ENCODE measurements around the gene PDS5B. TPM values are rescaled to one million over a fixed set of nuclear protein-coding genes. Genes with fewer than 3 reads are reported as not detected.
"Not testable (repeated sequence)": the region's sequence is repeated elsewhere in the genome, so short reads cannot be mapped to it uniquely, and the experiment has no call there.

The PDS5B gene
- total and polyA plus RNA-seq, 2 experiments from 2014 or later: 16.6 to 34.0 TPM

- 89% methylated on average over 4 of the region's 4 CpGs for WGBS (ENCODE audit: low lambda C conversion rate, missing lambda C conversion rate)
- Histone ChIP-seq H4K20me1 (ENCODE audit: insufficient read depth, poor library complexity, severe bottlenecking) (no peaks in the 10 kb centered on the region), H3K4me2 (no peak overlapping the region), H3K4me1 (ENCODE audit: insufficient read depth) (no peaks in the 10 kb centered on the region), H3K9me2 (replicated peaks; ENCODE audit: insufficient read depth) (no peaks in the 10 kb centered on the region), H3K27me3 (no peaks in the 10 kb centered on the region), H3K79me2 (peaks cover 26% of the 10 kb centered on the region), H3K27ac (no peak overlapping the region), H2AFZ (no peak overlapping the region), H3K9me3 (ENCODE audit: low read depth) (no peaks in the 10 kb centered on the region), H3K36me3 (replicated peaks; ENCODE audit: insufficient read depth, low read depth) (no peaks in the 10 kb centered on the region), H3K4me3 (no peak overlapping the region)
- peak; percentile 8 for DNase-seq (ENCODE audit: low spot score)
- no peak for TF ChIP-seq EZH2 (IDR thresholded peaks at IDR 0.05; ENCODE audit: borderline replicate concordance)
- TF ChIP-seq EZH2phosphoT487 (IDR thresholded peaks at IDR 0.05; ENCODE audit: low read depth, severe bottlenecking, unreplicated experiment): no peak
- TF ChIP-seq CTCF (IDR thresholded peaks at IDR 0.05; ENCODE audit: poor library complexity): no peak
Observed at GRCh38 chr13:32726374-32727037, 140.3 kb downstream of the PDS5B start.

- 62% methylated on average over 3 of the region's 3 CpGs for WGBS (ENCODE audit: low lambda C conversion rate, missing lambda C conversion rate)
- Histone ChIP-seq H3K27ac (no peak overlapping the region), H3K36me3 (replicated peaks; ENCODE audit: insufficient read depth, low read depth) (no peaks in the 10 kb centered on the region), H2AFZ (no peak overlapping the region), H3K4me3 (no peak overlapping the region), H3K27me3 (no peaks in the 10 kb centered on the region), H3K9me2 (replicated peaks; ENCODE audit: insufficient read depth) (no peaks in the 10 kb centered on the region), H3K79me2 (peaks cover 26% of the 10 kb centered on the region), H3K9me3 (ENCODE audit: low read depth) (no peaks in the 10 kb centered on the region), H4K20me1 (ENCODE audit: insufficient read depth, poor library complexity, severe bottlenecking) (no peaks in the 10 kb centered on the region), H3K4me2 (no peak overlapping the region), H3K4me1 (ENCODE audit: insufficient read depth) (no peaks in the 10 kb centered on the region)
- no peak for DNase-seq (ENCODE audit: low spot score)
- TF ChIP-seq EZH2phosphoT487 (IDR thresholded peaks at IDR 0.05; ENCODE audit: low read depth, severe bottlenecking, unreplicated experiment) (no peak), CTCF (IDR thresholded peaks at IDR 0.05; ENCODE audit: poor library complexity) (no peak), EZH2 (IDR thresholded peaks at IDR 0.05; ENCODE audit: borderline replicate concordance) (no peak)
Observed at GRCh38 chr13:32728327-32728726, 142.1 kb downstream of the PDS5B start.

- H3K9me2 ChIP-seq (replicated peaks; ENCODE audit: insufficient read depth); DNase-seq (ENCODE audit: low spot score); H2AFZ ChIP-seq; H4K20me1 ChIP-seq (ENCODE audit: insufficient read depth, poor library complexity, severe bottlenecking); H3K36me3 ChIP-seq (replicated peaks; ENCODE audit: insufficient read depth, low read depth); H3K4me2 ChIP-seq; H3K4me3 ChIP-seq; H3K4me1 ChIP-seq (ENCODE audit: insufficient read depth); H3K9me3 ChIP-seq (ENCODE audit: low read depth); H3K27ac ChIP-seq; H3K27me3 ChIP-seq: not testable (repeated sequence)
- H3K79me2 ChIP-seq: peaks cover 23% of the 10 kb centered on the region
Observed at GRCh38 chr13:32729097-32729496, 142.8 kb downstream of the PDS5B start.

GRCh38 chr13:32731074-32731473 is 144.8 kb downstream of the PDS5B start:
- no peak overlapping the region for H3K4me3 ChIP-seq
- TF ChIP-seq CTCF (IDR thresholded peaks at IDR 0.05; ENCODE audit: poor library complexity): no peak
- no peak for TF ChIP-seq EZH2phosphoT487 (IDR thresholded peaks at IDR 0.05; ENCODE audit: low read depth, severe bottlenecking, unreplicated experiment)
- no peak for TF ChIP-seq EZH2 (IDR thresholded peaks at IDR 0.05; ENCODE audit: borderline replicate concordance)
- DNase-seq (ENCODE audit: low spot score): no peak
- H4K20me1 ChIP-seq (ENCODE audit: insufficient read depth, poor library complexity, severe bottlenecking): no peaks in the 10 kb centered on the region
- no peaks in the 10 kb centered on the region for H3K36me3 ChIP-seq (replicated peaks; ENCODE audit: insufficient read depth, low read depth)
- no peak overlapping the region for H3K4me2 ChIP-seq
- H3K27me3 ChIP-seq: no peaks in the 10 kb centered on the region
- WGBS (ENCODE audit: low lambda C conversion rate, missing lambda C conversion rate): 90% methylated on average over 3 of the region's 3 CpGs
- no peaks in the 10 kb centered on the region for H3K9me2 ChIP-seq (replicated peaks; ENCODE audit: insufficient read depth)
- no peak overlapping the region for H2AFZ ChIP-seq
- peaks cover 4% of the 10 kb centered on the region for H3K4me1 ChIP-seq (ENCODE audit: insufficient read depth)
- no peaks in the 10 kb centered on the region for H3K9me3 ChIP-seq (ENCODE audit: low read depth)
- no peak overlapping the region for H3K27ac ChIP-seq
- H3K79me2 ChIP-seq: peaks cover 14% of the 10 kb centered on the region
